Thyroid gland (tissue), 4 donors: ENCODE results near the gene PTPRN. TPM values are rescaled to one million over a fixed set of nuclear protein-coding genes. Genes with fewer than 3 reads are reported as not detected.
A peak's percentile ranks its signal among the peaks of the same experiment; 100 is the strongest.

Experiments
- DNase-seq, 2 donors: peaks; one replicate each; pipeline ENCODE4 v3.0.0-alpha.2; 2019
- H3K27ac ChIP-seq, 3 donors: fragments of 200-600 bp; sonication (generic); 1 replicate in 2 of 3; 2 replicates in 1 of 3; pipeline ENCODE4 v1.5.1; 2016 to 2019; ENCODE audit warnings: mild to moderate bottlenecking in 1 of 3, moderate library complexity in 1 of 3
- H3K27me3 ChIP-seq: fragments of 200-600 bp; sonication (generic); one replicate; pipeline ENCODE4 v1.5.1; 2019
- H3K36me3 ChIP-seq, 2 donors: fragments of 200-600 bp; sonication (generic); one replicate each; pipeline ENCODE4 v1.5.1; 2016 to 2019
- H3K4me1 ChIP-seq, 2 donors: fragments of 200-600 bp; sonication (generic); one replicate each; pipeline ENCODE4 v1.5.1; 2017 to 2019
- H3K4me3 ChIP-seq, 3 donors: fragments of 200-600 bp; sonication (generic); replicated peaks in 1 of 3; 1 replicate in 2 of 3; 2 replicates in 1 of 3; pipeline ENCODE4 v1.5.1; 2016; ENCODE audit warnings: mild to moderate bottlenecking in 1 of 3
- H3K9me3 ChIP-seq: fragments of 200-600 bp; sonication (generic); one replicate; pipeline ENCODE4 v1.5.1; 2017
- CTCF ChIP-seq, 6 experiments: fragments of 200-600 bp in 3 of 6; fragments of 450-650 bp in 3 of 6; sonication (generic) in 3 of 6; IDR thresholded peaks; one replicate each; pipeline ENCODE4 v1.5.1; 2016 to 2019; ENCODE audit warnings: antibody characterized with exemption in 6 of 6, mild to moderate bottlenecking in 2 of 6, inconsistent platforms in 1 of 6, moderate library complexity in 1 of 6
- POLR2A ChIP-seq, 2 donors: fragments of 450-650 bp; IDR thresholded peaks; one replicate each; pipeline ENCODE4 v1.6.1; 2017; ENCODE audit warnings: antibody characterized with exemption in 2 of 2, mild to moderate bottlenecking in 2 of 2, moderate library complexity in 1 of 2
- WGBS, 2 donors: methylation state at CpG; one replicate each; pipeline ENCODE4 v1.1.5; 2017; 5-methylcytosine and 5-hydroxymethylcytosine counted together
- intact Hi-C: fragments of 100-400 bp; cut with DNase I; formaldehyde crosslinking; loops from one replicate; pipeline ENCODE4 v1.15.1; 2023
- total RNA-seq, 4 donors: library from RNA; depleted of rRNA; stranded (reverse); fragments of >200 nt; gene quantifications; one replicate each; pipeline ENCODE4 v1.2.3, GENCODE V29; 2016

Gene PTPRN
- total RNA-seq, 4 donors from 2014 or later, result 1.9 to 4.6 (median 4.4) TPM; not detected in 1

GRCh38 chr2:219251656-219252055 is 57.5 kb downstream of the PTPRN start:
- WGBS, 2 donors, result 80 to 92% methylated on average over 4 to 6 of the region's 6 CpGs
- Histone ChIP-seq H3K27ac (no peak overlapping the region), H3K9me3 (no peaks in the 10 kb centered on the region), H3K4me1 (peaks cover 31 to 61% of the 10 kb centered on the region in 2 donors), H3K36me3 (peaks cover 0 to 4% of the 10 kb centered on the region in 2 donors), H3K27me3 (no peaks in the 10 kb centered on the region), H3K4me3 (no peak overlapping the region)
- no peak for DNase-seq
- no peak for TF ChIP-seq POLR2A (IDR thresholded peaks at IDR 0.05)
- no peak for TF ChIP-seq CTCF (IDR thresholded peaks at IDR 0.05)
- intact Hi-C loops, result no loop called here

GRCh38 chr2:219250049-219250781 is 59.0 kb downstream of the PTPRN start:
- intact Hi-C loops, result no loop called here
- Histone ChIP-seq H3K4me3 (no peak overlapping the region), H3K4me1 (peaks cover 31 to 71% of the 10 kb centered on the region in 2 donors), H3K27ac (peak overlapping the region; percentile 71 to 93 (median 88)), H3K36me3 (peaks cover 0 to 4% of the 10 kb centered on the region in 2 donors), H3K27me3 (no peaks in the 10 kb centered on the region), H3K9me3 (no peaks in the 10 kb centered on the region)
- no peak for TF ChIP-seq CTCF (IDR thresholded peaks at IDR 0.05)
- no peak for TF ChIP-seq POLR2A (IDR thresholded peaks at IDR 0.05)
- no peak for DNase-seq
- WGBS, 2 donors, result 91 to 92% methylated on average over 20 to 22 of the region's 22 CpGs

GRCh38 chr2:219249203-219249980 is 59.8 kb downstream of the PTPRN start:
- intact Hi-C loops, result loop anchor here (5.0 kb wide), 1 partner anchor 33 kb away; no protein-coding TSS in a partner anchor
- Histone ChIP-seq H3K4me1 (peaks cover 36 to 73% of the 10 kb centered on the region in 2 donors), H3K27me3 (no peaks in the 10 kb centered on the region), H3K4me3 (no peak overlapping the region), H3K9me3 (no peaks in the 10 kb centered on the region), H3K36me3 (peaks cover 0 to 4% of the 10 kb centered on the region in 2 donors), H3K27ac (peak overlapping the region; percentile 88 to 93 (median 89))
- 4 to 8% methylated on average over 4 of the region's 7 CpGs for WGBS, 2 donors
- peak; percentile 92 to 95 for DNase-seq
- peak in 1 of 2 donors; percentile 51 for TF ChIP-seq POLR2A (IDR thresholded peaks at IDR 0.05)
- no peak for TF ChIP-seq CTCF (IDR thresholded peaks at IDR 0.05)

- H3K4me1 ChIP-seq, result peaks cover 36 to 73% of the 10 kb centered on the region in 2 donors
These were observed 60.4 kb downstream of the PTPRN start for GRCh38 chr2:219248845-219249202.

More at GRCh38 chr2:219248845-219249202, 60.4 kb downstream of the PTPRN start:
- Histone ChIP-seq H3K9me3 (no peaks in the 10 kb centered on the region), H3K4me3 (no peak overlapping the region), H3K27ac (peak overlapping the region; percentile 88 to 93 (median 89)), H3K36me3 (peaks cover 0 to 4% of the 10 kb centered on the region in 2 donors), H3K27me3 (no peaks in the 10 kb centered on the region)
- WGBS, 2 donors, result 78 to 89% methylated on average over 2 of the region's 2 CpGs
- intact Hi-C loops, result loop anchor here (5.0 kb wide), 1 partner anchor 33 kb away; no protein-coding TSS in a partner anchor
- no peak for DNase-seq
- TF ChIP-seq CTCF (IDR thresholded peaks at IDR 0.05) (no peak), POLR2A (IDR thresholded peaks at IDR 0.05) (no peak)
